GM19397 (cell line): ENCODE results near the gene DNAJC15.
A peak's percentile ranks its signal among the peaks of the same experiment; 100 is the strongest.
"Not testable (repeated sequence)": the region's sequence is repeated elsewhere in the genome, so short reads cannot be mapped to it uniquely, and the experiment has no call there.

Source experiments
- ATAC-seq: cut with Tn5 transposase; IDR thresholded peaks from one replicate; pipeline ENCODE4 v1.9.1; 2021; ENCODE audit warnings: mild to moderate bottlenecking, moderate library complexity; ENCODE audit not compliant: unreplicated experiment

The DNAJC15 gene

DNA sequence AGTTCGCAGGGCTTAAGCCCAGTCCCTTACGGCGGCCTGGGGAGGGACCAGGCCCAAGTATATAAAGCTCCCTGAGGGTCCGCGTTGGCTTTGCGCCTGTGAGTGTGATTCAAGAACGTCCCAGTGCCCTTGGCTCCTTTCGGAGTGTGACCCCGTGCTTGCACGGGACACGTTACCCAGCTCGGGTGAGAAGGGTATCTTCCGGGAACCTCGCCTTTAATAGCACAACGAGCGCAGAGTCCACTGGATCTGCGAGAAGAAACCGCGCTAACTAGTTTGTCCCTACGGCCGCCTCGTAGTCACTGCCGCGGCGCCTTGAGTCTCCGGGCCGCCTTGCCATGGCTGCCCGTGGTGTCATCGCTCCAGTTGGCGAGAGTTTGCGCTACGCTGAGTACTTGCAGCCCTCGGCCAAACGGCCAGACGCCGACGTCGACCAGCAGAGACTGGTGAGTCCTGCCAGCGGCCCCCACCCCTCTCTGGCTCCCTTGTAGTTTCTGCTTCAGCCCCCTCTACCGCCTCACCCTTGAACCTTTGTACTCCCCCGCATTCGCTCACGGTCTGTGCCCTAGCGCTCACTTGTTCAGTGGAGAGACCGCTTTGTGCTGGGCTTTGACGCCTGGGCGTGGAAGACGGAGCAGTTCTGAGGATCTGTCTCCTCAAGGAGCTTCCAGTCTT, at the start of gene DNAJC15:
TSS of gene DNAJC15 (plus strand) at position 298 of the 675 bp plus-strand sequence. CDS start at position 339, 41 bp downstream.
- ATAC-seq: peak; percentile 78

DNA sequence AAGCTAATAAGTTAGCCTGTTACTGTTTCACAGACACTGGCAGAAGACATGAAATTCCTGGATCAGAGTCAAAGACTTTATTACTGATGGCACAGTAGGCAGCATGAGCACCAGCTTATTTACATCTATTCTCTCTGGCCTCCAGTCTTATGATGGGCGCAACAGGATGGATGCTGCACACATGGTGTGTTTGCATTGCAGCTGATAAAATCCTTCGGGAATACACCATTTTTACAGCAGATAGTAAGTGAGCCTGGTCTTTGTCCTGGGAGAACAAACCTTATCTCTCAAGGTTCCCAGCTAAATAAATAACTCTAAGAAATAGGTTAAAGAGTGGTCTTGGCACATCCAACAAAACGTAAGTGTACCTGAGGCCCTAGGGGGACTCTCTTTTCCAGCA, 47.3 kb upstream of the DNAJC15 start:
- ATAC-seq: no peak

DNA sequence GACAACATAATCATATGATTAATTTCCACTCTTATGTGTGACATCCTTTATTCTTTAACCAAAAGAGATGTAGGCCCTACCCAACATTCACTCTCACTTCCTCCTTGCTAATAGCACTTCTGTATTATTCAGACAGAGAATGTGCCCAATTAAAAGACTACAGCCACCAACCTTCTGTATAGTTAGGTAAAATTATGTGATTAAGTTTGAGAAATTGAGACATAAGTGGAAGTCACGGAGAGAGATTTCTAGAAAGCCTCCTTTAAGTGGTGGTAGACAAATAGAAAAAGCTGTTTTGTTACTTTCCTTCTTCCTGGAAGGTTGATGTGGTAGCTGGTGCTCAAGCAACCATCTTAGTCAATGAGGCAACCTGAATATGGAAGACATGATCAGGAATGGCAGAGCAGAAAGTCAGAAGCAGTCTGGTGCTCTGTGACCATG, 46.1 kb upstream of the DNAJC15 start:
- ATAC-seq: peak; percentile 53

DNA sequence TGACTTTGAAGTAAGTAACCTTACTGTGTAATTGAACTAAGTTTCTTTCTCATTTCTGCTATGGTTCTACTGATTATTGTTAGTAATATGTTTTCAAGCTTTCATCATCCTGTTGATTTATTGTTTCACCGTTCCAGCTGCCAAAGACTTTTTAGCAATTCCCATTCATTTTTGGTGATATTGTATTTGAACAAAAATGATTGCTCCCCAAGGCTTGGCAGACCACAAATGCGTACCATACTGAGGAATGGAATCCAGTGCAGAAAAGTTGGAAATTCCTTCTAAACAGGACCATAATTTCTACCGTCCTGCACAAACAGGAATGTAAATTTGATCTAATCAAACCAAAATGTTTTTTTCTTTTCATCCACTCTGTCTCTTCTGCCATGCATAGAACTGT, 42.1 kb upstream of the DNAJC15 start:
- no peak for ATAC-seq

DNA sequence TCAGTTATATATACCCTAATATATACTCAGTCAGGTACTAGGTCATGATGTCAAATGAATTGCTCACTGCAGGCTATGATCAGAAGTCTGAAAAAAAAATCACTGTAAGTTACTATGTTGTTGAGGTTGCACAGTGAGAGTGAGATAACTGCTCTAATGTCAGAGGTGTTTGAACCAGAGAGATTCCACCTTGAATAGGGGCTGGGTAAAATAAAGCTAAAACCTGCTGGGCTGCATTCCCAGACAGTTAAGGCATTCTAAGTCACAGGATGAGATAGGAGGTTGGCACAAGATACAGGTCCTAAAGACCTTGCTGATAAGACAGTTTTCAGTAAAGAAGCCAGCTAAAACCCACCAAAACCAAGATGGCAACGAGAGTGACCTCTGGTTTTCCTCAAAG, 41.5 kb upstream of the DNAJC15 start:
- no peak for ATAC-seq

DNA sequence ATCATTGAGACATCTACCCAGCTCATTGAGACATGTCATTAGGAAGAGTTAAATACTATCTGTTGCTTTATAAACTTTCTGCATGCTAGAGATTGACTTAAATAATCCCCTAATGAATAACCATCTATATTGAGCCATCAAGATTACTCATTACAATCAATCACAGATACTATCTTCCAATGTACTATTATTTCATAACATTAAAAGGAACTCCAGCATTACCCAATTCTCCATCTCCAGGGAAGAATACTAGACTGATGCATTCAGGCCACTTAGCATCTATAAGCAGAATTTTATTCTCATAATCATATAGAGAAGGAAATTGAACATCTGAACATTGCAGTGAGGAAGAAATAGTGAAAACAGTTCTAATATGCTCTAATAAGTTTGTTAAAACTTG, 39.4 kb upstream of the DNAJC15 start:
- ATAC-seq: no peak

DNA sequence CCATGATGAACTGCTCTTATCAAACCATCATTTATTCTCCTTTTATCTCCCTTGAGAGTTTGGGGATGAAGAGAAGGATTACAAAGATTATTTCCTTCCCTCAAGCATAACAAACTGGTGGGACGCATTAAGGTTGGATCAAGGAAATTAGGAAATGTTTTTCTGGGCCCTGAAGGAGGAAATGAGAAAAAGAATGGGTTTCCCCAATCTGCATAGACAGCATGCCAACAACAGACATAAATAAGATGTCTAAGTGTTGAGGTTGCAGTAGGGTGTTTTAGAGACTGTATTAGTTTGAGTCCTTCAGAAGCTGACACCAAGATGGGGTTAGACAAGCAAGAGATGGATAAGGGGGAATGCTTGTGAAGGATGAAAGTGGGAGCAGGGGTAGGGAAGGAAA, 38.7 kb upstream of the DNAJC15 start:
- no peak for ATAC-seq

DNA sequence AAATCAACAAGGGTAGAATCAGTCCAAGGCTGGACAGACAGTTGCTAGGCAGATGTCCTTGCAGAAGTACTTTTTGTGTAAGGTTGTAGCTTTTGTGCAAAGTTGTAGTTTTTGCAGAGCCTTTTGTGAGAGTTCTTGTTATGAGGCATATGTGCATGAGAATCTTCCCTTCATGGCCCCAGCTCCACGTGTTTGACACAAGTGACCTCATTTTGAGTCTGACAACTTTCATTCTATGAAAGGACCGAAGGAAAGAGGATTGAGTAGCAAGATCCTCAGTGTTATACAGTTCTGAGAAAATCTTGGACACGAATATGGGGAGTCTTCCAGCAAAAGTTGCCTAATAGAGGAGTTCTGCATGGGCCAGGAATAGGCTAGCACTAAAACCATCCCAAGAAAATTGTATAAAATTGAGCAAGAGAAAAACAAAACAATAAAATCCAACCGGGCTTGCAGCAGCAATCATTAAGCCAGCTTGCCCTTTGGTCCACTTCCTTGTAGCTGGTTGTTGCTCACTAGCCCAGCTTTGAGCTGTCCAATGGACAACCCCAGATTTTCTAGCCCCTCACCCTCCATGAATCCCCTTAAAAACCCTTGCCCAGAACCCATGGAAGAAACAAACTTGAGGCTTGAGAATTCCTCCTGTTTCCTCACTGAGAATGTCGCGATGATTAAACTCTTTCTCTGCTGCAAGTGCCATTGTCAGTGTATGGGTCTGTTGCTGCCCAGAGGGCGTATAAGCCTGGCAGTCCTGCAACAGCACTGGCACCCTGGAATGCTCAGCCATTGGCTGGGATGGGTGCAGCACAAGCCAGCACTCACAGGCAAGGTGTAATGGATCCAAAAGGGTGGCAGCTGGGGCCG, 37.8 kb upstream of the DNAJC15 start:
- no peak for ATAC-seq

DNA sequence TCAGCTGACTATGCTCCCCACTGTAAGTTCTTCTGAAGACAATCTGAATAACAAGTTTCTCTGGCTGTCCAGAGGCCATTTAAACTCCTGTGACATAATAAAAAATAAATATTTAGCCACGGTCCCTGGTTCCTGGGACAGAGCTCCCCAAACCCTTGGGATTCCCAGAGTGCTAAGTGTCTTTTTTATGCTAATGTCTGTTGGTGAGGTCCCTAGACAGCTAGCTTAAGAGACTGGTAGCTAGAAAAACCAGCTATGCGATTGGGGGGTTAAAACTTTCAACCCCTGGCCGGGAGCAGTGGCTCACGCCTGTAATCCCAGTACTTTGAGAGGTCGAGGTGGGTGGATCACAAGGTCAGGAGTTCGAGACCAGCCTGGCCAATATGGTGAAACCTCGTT, 37.2 kb upstream of the DNAJC15 start:
- ATAC-seq: no peak

DNA sequence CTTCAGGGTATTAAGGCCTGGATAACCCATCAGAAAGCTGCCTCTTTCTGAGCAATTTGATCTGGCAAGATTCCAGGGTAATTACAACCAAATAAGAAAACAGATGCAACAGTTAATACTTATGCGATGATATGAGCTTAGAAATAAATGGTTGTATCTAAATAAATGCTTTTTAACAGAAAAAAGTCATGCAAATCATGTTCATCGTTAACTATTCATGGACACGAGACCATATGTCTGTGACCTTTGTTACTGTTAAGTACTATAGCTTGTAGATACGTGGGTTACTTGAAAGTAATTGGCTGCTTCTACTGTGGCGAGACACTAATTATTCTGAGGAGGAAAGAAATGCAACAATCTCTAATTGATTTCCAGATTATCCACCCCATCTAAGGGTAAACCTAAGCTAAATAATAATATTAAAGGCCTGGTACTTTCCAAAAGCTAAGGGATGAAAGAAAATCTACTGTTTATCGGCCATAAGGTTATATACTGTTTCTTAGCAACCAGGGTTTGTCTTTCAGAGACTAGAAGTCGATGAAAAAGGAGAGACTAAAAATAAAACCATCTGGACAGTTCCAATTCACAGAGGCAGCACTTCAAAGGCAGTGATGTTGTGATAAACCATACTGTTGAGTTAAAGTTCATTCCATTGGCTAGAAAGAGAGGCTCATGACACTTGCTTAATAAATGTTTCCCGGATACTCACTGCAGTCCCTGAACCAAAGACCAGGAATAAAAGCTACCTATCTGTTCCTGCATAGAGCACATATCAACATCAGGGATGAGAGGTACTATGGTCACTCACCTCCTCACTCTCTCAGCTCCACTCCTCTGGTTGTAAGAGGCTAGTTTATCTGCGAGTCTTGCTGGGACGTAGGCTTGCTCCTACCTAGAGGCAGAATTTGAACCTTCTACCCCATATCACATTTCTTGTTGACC, 32.8 kb upstream of the DNAJC15 start:
- no peak for ATAC-seq

DNA sequence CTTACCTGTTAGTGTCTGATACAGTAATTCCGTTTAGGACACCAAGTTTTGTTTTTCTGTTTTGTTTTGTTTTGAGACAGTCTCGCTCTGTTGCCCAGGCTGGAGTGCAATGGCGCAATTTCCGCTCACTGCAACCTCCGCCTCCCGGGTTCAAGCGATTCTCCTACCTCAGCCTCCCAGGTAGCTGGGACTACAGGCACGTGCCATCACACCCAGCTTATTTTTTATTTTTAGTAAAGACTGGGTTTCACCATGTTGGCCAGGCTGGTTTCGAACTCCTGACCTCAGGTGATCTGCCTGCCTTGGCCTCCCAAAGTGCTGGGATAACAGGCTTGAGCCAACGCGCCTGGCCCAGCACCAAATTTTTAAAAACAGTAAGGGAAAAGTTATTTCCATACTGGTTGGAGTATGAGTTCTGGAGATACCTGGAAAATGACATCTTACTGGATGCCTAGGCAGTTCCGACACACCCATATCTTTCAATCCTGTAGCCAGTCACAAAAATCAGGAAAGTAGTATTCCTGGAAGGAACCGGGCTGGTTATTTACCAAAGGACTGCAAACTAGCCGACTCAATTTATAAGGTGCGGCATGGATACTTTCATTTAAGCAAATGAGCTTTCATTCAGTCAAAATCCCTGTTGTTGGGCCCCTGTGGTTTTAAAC, 32.0 kb upstream of the DNAJC15 start:
- not testable (repeated sequence) for ATAC-seq

DNA sequence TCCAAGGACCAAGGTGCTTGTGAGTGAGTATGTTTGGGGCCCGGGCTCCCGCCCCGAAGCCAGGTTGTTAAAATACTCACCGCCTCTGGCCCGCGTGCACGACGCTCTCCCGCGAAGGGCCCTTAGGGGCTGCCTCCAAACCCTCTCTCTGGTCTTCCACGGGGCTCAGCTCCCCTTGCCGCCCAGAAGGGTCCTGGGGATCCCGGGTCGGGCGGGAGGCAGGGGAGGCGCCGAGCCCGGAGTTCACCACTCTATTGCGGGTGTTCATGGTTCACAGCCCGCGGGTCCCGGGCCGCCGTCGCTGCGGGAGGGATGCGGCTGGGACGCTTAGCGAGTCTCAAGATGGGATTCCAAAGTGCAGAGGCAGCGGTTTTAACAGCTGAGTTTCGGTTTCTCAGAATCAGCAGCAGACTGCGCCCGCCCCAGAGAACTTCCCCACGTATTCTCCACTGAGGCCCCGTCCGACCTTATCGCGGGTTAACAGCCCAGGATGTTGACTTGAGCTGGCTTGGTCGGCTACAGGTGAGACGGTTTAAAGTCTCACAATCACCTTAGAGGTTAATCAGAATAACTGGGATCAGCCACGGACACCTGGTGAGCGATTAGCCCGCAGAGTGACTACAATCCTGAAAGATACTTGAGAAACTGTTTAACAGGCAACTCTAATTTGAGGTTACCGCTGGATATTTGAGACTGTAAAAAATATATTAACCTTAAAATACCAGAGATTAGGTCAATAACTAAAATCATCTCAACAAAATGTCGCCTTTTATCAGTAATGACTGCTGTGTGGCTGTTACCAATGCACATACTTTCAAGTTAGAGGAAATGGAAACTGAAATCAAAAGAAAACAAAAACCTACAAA, 31.3 kb upstream of the DNAJC15 start, which contains the start of gene EPSTI1:
TSS of gene EPSTI1 (minus strand) at position 344 of the 866 bp plus-strand sequence. CDS start at position 268, 76 bp downstream.
- peak; percentile 83 for ATAC-seq

DNA sequence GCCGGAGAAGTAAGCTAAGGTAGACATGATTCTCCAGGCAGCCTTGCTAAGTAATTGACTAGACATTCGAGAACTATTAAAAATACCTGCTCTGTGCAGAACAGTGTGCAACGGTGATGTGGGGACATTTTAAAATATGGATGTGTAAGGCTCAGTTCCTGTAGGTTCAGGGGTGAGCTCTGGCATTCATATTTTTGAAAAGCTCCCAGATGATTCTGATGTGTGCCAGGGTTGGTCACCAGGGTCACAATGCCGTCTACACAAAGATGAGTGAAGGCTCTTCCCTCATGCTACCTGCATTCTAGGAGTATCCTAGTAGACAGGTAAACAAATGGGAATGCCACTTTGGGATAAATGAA, 30.6 kb upstream of the DNAJC15 start:
- peak; percentile 2 for ATAC-seq

DNA sequence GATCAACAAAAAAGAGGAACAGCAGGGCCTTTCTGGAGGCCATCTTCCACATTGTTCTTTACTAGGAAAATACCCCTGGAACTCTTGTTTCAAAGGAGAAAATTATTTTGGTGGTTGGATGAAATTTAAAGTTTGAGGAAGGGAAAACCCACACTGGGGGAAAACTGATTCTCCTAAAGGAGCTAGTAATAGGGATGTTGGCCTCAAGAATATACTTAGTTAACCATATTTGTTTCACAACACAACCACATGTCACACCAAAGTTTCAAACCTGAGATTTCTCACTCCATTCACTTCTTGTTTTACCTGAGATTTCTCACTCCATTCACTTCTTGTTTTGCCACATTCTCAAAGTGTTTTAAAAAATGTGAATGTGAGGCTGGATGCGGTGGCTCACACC, 28.5 kb upstream of the DNAJC15 start:
- ATAC-seq: no peak

DNA sequence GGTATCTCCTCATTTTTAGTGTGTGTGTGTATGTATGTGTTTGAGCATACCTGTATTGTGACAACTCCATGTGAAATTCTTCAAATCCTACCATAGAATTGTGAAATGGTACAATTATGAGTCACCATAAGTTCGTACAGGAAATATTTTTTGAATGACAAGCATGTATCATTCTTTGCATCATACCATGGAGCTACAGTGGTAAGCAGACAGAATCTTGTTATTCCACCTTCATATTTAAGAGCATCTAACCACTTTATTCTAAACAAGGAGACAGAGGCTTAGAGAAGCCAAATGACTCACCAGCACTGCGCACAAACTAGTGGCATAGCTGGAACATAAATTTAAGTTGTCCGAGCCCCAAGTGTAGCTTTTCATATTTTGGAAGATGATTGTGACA, 26.8 kb upstream of the DNAJC15 start:
- ATAC-seq: no peak

DNA sequence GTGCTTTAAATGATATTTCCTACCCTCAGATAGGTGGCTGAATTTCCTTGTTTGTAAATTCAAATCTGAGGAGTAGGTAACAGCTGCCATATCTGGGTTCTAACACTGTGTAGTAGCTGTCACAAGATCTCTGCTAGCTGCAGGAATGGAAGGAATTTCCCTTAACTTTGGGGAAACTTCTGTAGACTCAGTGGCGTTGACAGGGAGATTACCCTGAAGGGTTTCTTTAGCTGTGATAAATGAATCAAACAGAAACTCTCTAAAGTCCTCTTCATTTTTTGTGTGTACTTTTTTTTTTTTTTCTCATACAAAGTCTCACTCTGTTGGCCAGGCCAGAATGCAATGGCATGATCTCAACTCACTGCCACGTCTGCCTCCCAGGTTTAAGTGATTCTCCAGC, 26.0 kb upstream of the DNAJC15 start:
- no peak for ATAC-seq

DNA sequence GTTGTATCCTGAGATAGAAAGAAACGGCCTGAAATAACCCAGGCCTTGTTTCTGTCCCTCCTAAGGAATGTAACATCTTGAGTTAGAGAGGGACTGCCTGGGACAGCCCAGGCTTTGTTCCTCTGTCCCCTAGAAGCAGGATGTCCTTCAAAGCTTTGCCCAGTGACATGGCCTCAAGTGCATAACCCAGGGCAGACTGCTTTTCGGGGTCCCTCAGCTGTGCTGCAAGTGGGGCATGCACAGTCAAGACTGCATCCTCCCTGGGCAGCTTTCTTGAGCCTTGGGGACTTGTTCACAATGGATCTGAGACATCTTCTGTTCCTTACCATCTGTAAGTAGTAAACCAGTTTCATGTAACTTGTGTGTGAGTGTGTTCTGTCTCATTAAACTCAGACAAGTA, 23.9 kb upstream of the DNAJC15 start:
- no peak for ATAC-seq

DNA sequence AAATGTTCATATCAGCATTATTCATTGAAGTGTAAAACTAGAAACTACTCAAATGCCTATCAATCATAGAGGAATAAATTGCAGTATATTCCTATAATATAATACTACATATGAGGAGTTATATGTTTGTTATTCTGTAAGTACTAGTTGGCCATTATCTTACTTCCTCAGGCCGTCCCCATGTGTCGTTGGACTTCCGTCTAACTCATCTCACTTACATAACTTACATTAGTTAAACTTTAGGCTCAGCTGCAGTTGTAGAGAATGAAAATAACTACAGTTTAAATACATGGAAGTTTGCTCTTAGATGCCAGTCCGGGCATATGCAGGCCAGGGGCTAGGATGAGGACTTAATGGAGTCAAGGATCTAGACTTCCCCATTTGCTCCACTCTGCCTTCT, 22.7 kb upstream of the DNAJC15 start:
- no peak for ATAC-seq

DNA sequence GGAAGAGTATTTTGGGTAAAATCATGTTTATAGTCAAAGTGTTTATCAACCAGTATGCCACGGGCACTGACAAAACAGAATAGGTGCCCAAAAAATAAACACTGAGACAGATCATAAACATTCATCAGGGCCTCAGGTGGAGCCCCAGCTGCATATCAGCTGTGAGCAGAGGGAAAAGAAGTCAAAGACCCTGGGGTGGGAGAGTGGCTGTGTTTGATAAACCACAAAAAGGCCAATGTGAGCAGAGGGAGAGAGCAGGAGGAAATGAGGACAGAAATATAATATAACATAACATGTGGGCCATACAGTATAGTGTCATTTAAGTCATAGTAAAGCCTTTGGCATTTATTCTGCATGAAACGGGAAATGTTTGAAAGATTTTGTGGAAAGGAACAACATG, 21.4 kb upstream of the DNAJC15 start:
- no peak for ATAC-seq

DNA sequence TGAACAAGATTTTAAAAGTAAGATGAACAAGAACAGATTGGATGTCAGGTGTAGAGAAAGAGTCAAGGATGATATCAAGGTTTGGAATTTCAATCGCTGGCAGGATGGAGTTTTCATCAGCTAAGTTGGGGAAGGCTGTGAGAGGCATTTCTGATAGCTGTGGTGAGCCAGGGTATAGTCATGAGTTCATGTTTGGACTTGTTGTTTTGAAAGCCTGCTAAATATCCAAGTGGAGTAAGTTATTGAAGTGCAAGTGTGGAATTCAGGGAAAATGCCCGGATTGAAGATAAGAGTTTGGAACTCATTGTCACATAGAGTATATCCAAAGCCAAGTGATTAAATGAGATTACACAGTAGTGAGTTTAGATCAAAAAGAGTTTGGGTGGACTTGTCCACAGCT, 20.4 kb upstream of the DNAJC15 start:
- ATAC-seq: no peak
